ENCODE measurements around the gene LEP. TPM values are rescaled to one million over a fixed set of nuclear protein-coding genes. Genes with fewer than 3 reads are reported as not detected.

Gene LEP
- total RNA-seq, 1 experiment from 2014 or later: not detected

GRCh38 chr7:128231677-128232076 lies 9.4 kb upstream of the LEP start (continued):
- TF ChIP-seq ZBTB33 (IDR thresholded peaks at IDR 0.05; ENCODE audit: extremely low read depth, insufficient replicate concordance, low read length): no peak
- TF ChIP-seq, protein P1, sequence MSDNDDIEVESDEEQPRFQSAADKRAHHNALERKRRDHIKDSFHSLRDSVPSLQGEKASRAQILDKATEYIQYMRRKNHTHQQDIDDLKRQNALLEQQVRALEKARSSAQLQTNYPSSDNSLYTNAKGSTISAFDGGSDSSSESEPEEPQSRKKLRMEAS (IDR thresholded peaks at IDR 0.05): no peak

DNA sequence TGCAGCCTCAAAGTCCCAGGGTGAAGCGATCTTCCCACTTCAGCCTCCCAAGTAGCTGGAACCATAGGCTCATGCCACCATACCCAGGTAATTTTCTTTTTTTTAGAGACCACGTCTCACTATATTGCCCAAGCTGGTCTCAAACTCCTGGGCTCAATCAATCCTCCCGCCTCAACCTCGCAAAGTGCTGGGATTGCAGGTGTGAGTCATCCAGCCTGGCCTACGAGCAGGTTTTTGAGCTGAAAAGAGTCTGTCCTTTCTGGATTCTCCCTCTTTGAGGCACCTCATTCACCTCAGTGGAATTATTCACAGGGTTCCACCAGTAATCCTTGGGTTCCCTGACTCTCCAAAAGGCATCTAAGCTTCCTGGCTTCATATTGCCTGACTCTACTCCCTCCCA lies 7.6 kb upstream of the LEP start:
- no TSS peak for BruUV-seq (replicated peaks)
- Histone ChIP-seq H3K79me2 (ENCODE audit: insufficient read depth, low read length) (no peaks in the 10 kb centered on the region), H3K36me3 (ENCODE audit: control insufficient read depth in 1 of 2, insufficient read depth in 2 of 2, low read length in 2 of 2) (no peaks in the 10 kb centered on the region), H3K9ac (ENCODE audit: low read length) (no peak overlapping the region), H3K4me1 (ENCODE audit: control insufficient read depth in 1 of 2, insufficient read depth in 2 of 2, low read length in 2 of 2) (peaks cover 0 to 9% of the 10 kb centered on the region in 2 experiments; a peak in 2 of 4 replicates), H3K27me3 (ENCODE audit: insufficient read depth, low read length) (no peaks in the 10 kb centered on the region), H3K4me2 (ENCODE audit: low read length) (no peak overlapping the region), H4K20me1 (ENCODE audit: insufficient read depth) (no peaks in the 10 kb centered on the region), H3K9me2 (ENCODE audit: insufficient read depth) (no peaks in the 10 kb centered on the region), H3K9me3 (ENCODE audit: control insufficient read depth in 1 of 2, insufficient read depth in 1 of 2, low read depth in 1 of 2, low read length in 2 of 2) (no peaks in the 10 kb centered on the region), H3K27ac (ENCODE audit: low read depth, low read length) (no peak overlapping the region), H2AFZ (ENCODE audit: low read depth, low read length, poor library complexity, severe bottlenecking) (no peak overlapping the region), H3K4me3 (replicated peaks in 1 of 2; ENCODE audit: low read depth in 1 of 2, low read length in 2 of 2) (no peak overlapping the region)
- ChIA-PET CTCF (no interaction called here), POLR2A (no interaction called here), RAD21 (ENCODE audit: low non-redundant PET in 1 of 2, low total read pairs in 2 of 2, uncharacterized antibody in 2 of 2, unreplicated experiment in 2 of 2) (no interaction called here)
- no peak for ATAC-seq
- no peak for TF ChIP-seq RAD21 (IDR thresholded peaks at IDR 0.05; ENCODE audit: low read depth)
- TF ChIP-seq YY1 (IDR thresholded peaks at IDR 0.05; ENCODE audit: extremely low read depth, insufficient replicate concordance, low read depth, low read length): no peak
- no peak for TF ChIP-seq CEBPB (IDR thresholded peaks at IDR 0.05; ENCODE audit: low read depth)
- TF ChIP-seq CBX3 (IDR thresholded peaks at IDR 0.05; ENCODE audit: low read depth): no peak
- TF ChIP-seq SRF (IDR thresholded peaks at IDR 0.05; ENCODE audit: low read depth): no peak
- TF ChIP-seq, protein P1 (IDR thresholded peaks at IDR 0.05): no peak
- no peak for TF ChIP-seq EZH2 (IDR thresholded peaks at IDR 0.05)
- no peak for TF ChIP-seq ELF1 (IDR thresholded peaks at IDR 0.05; ENCODE audit: borderline replicate concordance, low read depth)
- TF ChIP-seq, protein P2, sequence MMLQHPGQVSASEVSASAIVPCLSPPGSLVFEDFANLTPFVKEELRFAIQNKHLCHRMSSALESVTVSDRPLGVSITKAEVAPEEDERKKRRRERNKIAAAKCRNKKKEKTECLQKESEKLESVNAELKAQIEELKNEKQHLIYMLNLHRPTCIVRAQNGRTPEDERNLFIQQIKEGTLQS (IDR thresholded peaks at IDR 0.05): no peak
- TF ChIP-seq SIN3A (IDR thresholded peaks at IDR 0.05; ENCODE audit: low read depth): no peak
- TF ChIP-seq, protein P3, sequence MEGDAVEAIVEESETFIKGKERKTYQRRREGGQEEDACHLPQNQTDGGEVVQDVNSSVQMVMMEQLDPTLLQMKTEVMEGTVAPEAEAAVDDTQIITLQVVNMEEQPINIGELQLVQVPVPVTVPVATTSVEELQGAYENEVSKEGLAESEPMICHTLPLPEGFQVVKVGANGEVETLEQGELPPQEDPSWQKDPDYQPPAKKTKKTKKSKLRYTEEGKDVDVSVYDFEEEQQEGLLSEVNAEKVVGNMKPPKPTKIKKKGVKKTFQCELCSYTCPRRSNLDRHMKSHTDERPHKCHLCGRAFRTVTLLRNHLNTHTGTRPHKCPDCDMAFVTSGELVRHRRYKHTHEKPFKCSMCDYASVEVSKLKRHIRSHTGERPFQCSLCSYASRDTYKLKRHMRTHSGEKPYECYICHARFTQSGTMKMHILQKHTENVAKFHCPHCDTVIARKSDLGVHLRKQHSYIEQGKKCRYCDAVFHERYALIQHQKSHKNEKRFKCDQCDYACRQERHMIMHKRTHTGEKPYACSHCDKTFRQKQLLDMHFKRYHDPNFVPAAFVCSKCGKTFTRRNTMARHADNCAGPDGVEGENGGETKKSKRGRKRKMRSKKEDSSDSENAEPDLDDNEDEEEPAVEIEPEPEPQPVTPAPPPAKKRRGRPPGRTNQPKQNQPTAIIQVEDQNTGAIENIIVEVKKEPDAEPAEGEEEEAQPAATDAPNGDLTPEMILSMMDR (IDR thresholded peaks at IDR 0.05 in 2 of 3, conservative IDR thresholded peaks at IDR 0.05 in 1 of 3; ENCODE audit: borderline replicate concordance in 1 of 3, insufficient read depth in 1 of 3, low read depth in 2 of 3, low read length in 2 of 3): no peak
- TF ChIP-seq JUND (IDR thresholded peaks at IDR 0.05): no peak
- TF ChIP-seq POLR2AphosphoS5 (IDR thresholded peaks at IDR 0.05; ENCODE audit: low read depth, low read length): no peak
- no peak for TF ChIP-seq EZH2phosphoT487 (IDR thresholded peaks at IDR 0.05; ENCODE audit: borderline replicate concordance)
- no peak for TF ChIP-seq TCF7L2 (IDR thresholded peaks at IDR 0.05; ENCODE audit: borderline replicate concordance, extremely low read depth, insufficient read depth, insufficient read length)
- TF ChIP-seq ZBTB33 (IDR thresholded peaks at IDR 0.05; ENCODE audit: extremely low read depth, insufficient replicate concordance, low read length): no peak
- intact Hi-C loops (cut with micrococcal nuclease): no loop called here
- no peak for DNase-seq (ENCODE audit: low read depth, low spot score)
